Fibroblast of villous mesenchyme (primary cell): ENCODE data around the gene PHLDB2. TPM values are rescaled to one million over a fixed set of nuclear protein-coding genes. Genes with fewer than 3 reads are reported as not detected.

Experiments used
- DNase-seq: peaks from one replicate; pipeline ENCODE4 v3.0.0-alpha.2; 2010; ENCODE audit warnings: low read depth
- H3K4me3 ChIP-seq: 2 replicates; pipeline ENCODE4 v1.5.1; 2011; ENCODE audit warnings: low read depth, mild to moderate bottlenecking, low read length
- total RNA-seq: library from RNA; depleted of rRNA; stranded (reverse); fragments of >200 nt; gene quantifications from 2 replicates; pipeline ENCODE4 v1.2.3, GENCODE V29; 2012
- TF ChIP-seq, protein P1 (sequence below): IDR thresholded peaks from 2 replicates; pipeline ENCODE4 v1.5.1; 2012; ENCODE audit warnings: low read depth, mild to moderate bottlenecking, low read length; ENCODE audit not compliant: insufficient read depth

PHLDB2 gene
- total RNA-seq, 1 donor: 111 TPM

DNA sequence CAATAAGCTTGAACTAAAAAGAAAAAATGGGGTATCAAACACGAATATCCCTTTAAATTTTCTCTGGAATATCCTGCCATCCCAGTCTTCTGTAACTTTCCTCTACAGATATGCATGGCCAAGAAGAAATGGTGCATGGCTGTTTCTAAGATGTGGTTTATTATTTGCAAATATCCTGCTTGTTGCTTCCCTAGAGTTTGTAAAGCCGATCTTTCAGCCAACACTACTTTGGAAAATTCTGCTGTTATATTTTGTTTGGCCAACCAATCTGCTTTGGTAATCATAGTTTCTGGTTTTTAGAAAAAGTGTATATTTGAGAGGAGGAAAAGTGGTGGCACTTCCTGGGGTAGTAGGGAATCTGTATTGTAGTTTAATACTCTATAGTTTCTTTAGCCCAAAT is 13.9 kb downstream of the PHLDB2 start:
- H3K4me3 ChIP-seq: no peak overlapping the region
- DNase-seq: no peak

DNA sequence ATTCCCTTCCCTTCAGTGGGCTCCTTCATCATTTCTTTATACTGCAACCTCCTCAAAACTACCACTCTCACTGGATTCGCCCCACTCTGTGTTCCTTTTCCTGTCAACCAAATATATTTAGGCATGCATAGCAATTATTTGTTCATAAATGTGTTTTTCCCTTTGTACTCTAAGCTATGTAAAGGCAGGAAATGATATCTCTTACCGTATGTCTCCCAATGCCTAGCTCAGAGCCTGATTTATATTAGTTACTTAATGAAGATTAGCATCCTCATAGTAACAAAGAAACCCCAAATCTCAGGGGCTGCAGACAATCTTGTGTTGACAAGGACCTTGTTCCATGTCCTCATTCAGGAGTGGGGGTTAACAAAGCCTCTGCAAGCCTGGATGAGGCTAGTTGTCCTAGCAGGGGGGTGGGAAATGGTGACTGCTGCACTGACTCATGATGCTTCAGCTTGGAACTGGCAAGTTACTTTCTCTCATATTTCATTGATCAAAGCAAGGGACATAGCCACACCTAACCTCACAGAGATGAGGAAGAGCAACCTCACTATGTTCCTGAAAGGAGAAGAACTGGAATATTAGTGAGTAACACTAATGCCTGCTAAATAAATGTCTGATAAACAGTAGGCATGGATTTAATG is 15.2 kb downstream of the PHLDB2 start:
- no peak overlapping the region for H3K4me3 ChIP-seq
- TF ChIP-seq, protein P1, sequence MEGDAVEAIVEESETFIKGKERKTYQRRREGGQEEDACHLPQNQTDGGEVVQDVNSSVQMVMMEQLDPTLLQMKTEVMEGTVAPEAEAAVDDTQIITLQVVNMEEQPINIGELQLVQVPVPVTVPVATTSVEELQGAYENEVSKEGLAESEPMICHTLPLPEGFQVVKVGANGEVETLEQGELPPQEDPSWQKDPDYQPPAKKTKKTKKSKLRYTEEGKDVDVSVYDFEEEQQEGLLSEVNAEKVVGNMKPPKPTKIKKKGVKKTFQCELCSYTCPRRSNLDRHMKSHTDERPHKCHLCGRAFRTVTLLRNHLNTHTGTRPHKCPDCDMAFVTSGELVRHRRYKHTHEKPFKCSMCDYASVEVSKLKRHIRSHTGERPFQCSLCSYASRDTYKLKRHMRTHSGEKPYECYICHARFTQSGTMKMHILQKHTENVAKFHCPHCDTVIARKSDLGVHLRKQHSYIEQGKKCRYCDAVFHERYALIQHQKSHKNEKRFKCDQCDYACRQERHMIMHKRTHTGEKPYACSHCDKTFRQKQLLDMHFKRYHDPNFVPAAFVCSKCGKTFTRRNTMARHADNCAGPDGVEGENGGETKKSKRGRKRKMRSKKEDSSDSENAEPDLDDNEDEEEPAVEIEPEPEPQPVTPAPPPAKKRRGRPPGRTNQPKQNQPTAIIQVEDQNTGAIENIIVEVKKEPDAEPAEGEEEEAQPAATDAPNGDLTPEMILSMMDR: no peak
- DNase-seq: no peak

More for the DNA sequence above, 13.9 kb downstream of the PHLDB2 start:
- TF ChIP-seq, protein P1: no peak

DNA sequence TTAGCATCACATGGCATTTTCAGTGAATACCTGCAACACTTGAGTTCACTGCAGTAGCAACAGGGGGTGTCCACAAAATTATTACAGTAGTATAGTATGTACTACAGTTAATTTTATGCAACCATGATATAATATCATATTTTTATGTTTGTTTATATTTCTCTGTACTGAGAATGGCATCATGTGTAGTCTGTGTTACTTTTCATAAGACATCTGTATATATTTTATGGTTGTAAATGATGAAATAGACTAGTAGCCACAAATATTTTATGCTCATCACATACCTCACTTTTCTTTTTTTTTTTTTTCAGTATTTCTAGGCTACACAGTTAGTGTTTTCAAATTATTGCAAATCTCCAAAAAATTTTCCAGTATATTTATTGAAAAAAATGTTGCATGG is 22.4 kb downstream of the PHLDB2 start:
- TF ChIP-seq, protein P1: no peak
- no peak overlapping the region for H3K4me3 ChIP-seq
- peak; percentile 76 for DNase-seq

DNA sequence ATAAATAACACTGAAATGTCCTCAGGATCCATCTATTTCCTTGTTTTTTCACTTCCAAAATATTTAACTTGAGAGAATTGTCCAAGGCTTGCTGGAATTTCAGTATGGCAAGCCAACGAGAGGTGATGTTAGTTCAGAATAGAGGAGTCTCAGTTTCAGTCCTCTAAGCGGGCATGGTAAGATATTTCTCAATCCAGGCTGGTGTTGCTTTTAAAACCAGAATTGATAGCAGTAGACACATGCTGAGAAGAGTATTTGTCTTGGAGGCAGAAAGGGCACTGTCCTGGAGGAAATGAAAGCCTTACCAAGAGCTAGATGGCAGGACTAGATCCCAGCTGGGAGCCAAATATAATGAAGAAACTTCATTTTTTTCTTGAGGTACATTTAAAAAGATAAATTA is 23.1 kb downstream of the PHLDB2 start:
- no peak overlapping the region for H3K4me3 ChIP-seq
- TF ChIP-seq, protein P1: no peak
- DNase-seq: no peak

DNA sequence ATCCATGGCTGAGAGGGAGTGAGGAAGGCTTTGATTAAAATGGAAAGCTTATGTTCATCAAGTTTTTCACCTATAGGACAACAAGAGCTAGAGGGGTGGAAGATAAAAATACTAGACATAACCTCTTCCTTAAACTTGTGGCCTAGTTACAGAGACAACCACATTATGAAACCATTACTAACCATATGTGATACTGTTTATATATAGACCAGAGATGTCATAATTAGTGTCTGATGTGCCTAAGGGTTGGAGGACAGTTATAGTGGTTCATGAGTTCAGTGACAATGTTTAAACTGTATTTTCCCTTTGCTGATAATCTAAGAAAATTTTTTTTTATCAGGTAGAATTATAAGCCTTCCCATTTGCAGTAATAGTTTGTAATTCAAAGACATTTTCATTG is 23.7 kb downstream of the PHLDB2 start:
- no peak for DNase-seq
- TF ChIP-seq, protein P1: no peak
- H3K4me3 ChIP-seq: no peak overlapping the region

DNA sequence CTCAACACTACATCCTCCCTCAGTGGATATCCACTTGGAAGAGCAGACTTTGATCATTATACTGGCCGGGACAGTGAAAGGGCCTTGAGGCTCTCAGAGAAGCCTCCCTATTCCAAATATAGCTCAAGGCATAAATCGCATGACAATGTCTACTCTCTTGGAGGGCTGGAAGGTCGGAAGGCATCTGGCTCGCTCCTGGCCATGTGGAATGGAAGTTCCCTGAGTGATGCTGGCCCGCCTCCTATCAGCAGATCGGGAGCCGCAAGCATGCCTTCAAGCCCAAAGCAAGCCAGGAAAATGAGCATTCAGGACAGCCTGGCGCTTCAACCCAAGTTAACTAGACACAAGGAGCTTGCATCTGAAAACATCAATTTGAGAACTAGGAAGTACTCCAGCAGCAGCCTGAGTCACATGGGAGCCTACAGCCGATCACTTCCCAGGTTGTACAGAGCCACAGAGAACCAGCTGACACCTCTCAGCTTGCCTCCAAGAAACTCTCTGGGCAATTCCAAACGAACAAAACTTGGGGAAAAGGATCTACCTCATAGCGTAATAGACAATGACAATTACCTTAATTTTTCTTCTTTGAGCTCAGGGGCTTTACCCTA is 25.4 kb downstream of the PHLDB2 start:
- TF ChIP-seq, protein P1: no peak
- DNase-seq: no peak
- H3K4me3 ChIP-seq: no peak overlapping the region

DNA sequence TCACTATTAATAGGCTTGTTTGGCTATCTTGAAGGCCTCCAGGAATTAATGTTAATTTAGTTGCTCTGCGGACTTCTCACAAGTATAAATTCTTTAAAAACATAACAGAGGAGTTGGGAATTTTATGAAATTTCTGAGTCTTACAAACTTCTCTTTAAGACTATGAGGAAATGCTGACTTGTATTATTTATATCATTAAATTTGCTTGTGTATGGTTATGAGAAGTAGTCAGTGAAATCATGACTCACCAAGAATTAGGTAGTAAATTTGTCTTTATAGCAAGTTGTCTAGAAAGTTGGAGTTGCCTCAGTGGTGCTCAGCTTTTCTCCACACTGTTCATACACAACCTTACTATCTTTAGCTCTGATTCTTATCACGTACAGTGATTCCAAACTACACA is 26.5 kb downstream of the PHLDB2 start:
- TF ChIP-seq, protein P1: no peak
- peak; percentile 52 for DNase-seq

More for the DNA sequence above, 26.5 kb downstream of the PHLDB2 start:
- H3K4me3 ChIP-seq: no peak overlapping the region
